Stomach (tissue), 4 donors: ENCODE data around the gene ATP8A2.

Experiments
- EP300 ChIP-seq: sonication (generic); formaldehyde crosslinking; IDR thresholded peaks from one replicate; pipeline ENCODE4 v1.6.1; 2017; ENCODE audit warnings: antibody characterized with exemption
- POLR2A ChIP-seq, 4 donors: fragments of 450-650 bp; IDR thresholded peaks; one replicate each; pipeline ENCODE4 v1.6.1; 2016; ENCODE audit warnings: antibody characterized with exemption in 4 of 4, control low read depth in 2 of 4, mild to moderate bottlenecking in 1 of 4, moderate library complexity in 1 of 4
- TF ChIP-seq, protein P1 (sequence below), 7 experiments: fragments of 450-650 bp in 4 of 7; fragments of 200-600 bp in 3 of 7; sonication (generic) in 3 of 7; IDR thresholded peaks; one replicate each; pipeline ENCODE4 v1.5.1; 2016 to 2019; ENCODE audit warnings: antibody characterized with exemption in 7 of 7, control low read depth in 2 of 7, mild to moderate bottlenecking in 1 of 7

GRCh38 chr13:25881971-25882451 is 510.2 kb downstream of the ATP8A2 start:
- TF ChIP-seq, protein P1, sequence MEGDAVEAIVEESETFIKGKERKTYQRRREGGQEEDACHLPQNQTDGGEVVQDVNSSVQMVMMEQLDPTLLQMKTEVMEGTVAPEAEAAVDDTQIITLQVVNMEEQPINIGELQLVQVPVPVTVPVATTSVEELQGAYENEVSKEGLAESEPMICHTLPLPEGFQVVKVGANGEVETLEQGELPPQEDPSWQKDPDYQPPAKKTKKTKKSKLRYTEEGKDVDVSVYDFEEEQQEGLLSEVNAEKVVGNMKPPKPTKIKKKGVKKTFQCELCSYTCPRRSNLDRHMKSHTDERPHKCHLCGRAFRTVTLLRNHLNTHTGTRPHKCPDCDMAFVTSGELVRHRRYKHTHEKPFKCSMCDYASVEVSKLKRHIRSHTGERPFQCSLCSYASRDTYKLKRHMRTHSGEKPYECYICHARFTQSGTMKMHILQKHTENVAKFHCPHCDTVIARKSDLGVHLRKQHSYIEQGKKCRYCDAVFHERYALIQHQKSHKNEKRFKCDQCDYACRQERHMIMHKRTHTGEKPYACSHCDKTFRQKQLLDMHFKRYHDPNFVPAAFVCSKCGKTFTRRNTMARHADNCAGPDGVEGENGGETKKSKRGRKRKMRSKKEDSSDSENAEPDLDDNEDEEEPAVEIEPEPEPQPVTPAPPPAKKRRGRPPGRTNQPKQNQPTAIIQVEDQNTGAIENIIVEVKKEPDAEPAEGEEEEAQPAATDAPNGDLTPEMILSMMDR (IDR thresholded peaks at IDR 0.05) = no peak
- TF ChIP-seq EP300 (no peak), POLR2A (IDR thresholded peaks at IDR 0.05) (no peak)
